GM12801 (cell line): ENCODE results near the gene VTCN1.

Source experiments
- TF ChIP-seq, protein P1 (sequence below): IDR thresholded peaks from one replicate; pipeline ENCODE4 v1.5.1; 2011; ENCODE audit warnings: control low read depth; ENCODE audit not compliant: insufficient read length; ENCODE audit errors: extremely low read depth

VTCN1 gene

DNA sequence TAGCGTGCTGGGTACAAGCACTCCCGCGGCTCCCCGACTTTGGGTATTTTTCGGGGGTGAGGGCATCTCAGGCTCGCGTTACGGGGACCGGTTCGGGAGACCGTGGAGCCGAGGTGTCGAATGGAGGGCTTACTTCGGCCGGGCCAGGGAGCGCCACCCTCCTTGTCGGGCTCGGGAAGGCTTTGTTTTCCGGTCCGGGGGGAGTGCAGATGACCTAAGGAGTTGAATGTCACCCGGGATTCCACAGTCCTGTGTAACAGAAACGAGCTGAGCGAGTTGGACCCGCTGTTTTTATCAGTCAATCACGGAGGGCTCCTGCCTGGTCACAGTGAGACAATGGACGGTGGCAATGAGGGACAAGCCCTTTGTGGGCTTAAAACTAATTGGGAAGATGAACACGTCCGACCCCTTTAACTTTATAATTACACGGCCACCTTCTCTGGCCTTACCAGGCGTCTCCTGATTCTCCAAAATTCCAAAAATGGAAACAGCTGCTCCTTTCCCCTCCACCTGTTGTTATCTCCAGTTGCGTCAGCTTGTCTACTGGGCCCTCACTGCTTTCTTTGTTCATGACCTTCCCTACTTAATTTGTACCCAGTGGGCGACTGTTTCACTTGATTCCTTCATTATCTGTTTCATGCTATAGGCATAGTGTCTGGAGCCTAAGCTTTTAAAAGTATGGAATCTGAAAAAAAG is 88.2 kb downstream of the VTCN1 start:
- TF ChIP-seq, protein P1, sequence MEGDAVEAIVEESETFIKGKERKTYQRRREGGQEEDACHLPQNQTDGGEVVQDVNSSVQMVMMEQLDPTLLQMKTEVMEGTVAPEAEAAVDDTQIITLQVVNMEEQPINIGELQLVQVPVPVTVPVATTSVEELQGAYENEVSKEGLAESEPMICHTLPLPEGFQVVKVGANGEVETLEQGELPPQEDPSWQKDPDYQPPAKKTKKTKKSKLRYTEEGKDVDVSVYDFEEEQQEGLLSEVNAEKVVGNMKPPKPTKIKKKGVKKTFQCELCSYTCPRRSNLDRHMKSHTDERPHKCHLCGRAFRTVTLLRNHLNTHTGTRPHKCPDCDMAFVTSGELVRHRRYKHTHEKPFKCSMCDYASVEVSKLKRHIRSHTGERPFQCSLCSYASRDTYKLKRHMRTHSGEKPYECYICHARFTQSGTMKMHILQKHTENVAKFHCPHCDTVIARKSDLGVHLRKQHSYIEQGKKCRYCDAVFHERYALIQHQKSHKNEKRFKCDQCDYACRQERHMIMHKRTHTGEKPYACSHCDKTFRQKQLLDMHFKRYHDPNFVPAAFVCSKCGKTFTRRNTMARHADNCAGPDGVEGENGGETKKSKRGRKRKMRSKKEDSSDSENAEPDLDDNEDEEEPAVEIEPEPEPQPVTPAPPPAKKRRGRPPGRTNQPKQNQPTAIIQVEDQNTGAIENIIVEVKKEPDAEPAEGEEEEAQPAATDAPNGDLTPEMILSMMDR, result no peak

DNA sequence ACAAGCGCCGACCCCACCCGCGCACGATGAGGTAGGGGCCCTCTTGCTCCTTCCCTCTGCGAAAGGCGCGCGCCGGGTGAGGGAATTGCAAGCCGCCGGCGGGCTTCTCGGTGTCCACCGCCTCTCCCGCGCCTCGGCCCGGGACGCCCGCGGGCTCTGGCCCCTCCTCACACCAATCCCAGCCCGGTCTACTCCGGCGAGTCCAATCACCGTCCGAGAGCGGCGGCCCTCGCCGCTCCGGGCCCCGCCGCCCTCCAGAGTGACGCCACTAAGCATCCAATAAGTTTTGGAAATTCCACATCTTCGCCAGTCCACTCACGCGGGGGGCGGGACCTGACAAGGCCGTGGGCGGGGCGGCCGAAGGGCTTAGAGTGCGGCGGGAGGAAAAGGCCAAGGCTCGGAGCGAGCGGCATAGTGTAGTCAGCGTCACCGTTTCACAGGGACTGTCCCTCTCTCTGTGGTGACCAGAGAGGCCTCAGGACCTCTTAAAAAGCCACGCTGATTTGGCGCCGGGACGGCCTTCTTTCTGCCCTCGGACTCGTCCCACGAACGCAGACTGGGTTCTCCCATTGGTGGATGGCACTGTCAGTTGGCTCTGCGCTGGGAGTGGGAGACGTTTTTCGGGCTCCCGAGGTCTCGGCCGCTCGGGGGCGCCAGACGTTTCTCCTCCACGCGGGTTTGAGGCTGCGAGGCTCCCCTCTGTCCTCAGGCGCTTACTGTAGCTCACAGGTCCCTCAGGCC is 89.0 kb downstream of the VTCN1 start, which contains the start of gene TRIM45:
Gene TRIM45, minus strand, starts transcription at position 161 of the 741 bp plus-strand sequence. CDS start 548 bp downstream, outside the sequence.
- TF ChIP-seq, protein P1, result no peak

DNA sequence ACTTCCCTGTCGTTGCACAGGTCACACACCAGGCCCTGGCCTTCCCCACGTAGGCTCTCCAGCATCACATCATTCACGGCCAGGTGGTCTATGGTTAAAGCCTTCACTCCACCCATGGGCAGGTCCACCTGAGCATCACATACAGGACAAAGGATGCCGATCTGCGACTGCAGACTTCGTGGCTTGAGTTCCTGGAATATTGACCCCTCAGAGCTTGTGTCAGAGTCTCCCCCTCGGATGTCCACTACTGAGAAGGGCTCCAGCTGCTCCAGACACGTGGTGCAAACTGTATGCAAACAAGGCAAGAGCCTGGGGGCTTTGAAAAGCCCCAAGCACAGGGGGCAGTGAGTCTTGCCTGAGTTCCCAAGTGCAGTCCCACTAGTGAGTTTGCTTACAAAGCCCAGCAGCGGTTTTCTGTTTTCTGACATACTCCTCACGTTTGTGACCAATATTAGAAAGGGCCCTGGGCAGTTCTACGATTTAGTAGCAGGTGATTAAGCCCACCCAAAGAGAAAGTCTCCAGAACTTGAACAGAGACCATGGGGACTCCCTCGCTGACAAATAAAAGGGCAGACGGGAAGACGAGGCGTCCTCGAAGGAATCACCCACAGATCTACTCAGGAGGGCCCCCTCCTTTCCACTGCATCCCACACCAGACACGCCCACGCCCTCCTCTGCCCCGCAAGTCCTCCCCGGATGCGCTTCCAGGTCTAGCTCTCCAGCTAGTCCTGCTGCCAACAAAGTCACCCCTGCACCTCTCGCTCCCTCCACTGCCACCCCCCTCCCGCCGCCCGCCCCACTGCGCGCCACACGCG is 89.7 kb downstream of the VTCN1 start:
- TF ChIP-seq, protein P1, result no peak

DNA sequence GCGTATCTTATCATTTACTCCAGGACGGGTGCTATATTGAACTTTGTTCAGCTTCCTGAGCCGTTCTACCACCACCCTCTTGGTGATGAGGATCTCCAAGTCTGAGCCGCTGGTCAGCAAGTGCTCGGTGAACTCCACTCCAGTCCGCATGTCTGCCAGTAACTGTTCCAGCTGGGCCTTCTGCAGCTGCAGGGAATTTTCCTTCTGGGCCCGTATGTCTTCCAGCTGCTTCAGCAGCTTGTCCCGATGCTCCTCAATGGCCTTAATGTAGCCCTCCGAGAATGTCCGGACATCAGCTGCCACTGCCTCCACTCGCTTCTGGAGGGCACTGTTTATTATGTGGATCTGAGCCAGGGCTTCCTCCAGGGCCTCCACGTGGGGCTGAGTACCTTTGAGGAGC is 92.6 kb downstream of the VTCN1 start:
- TF ChIP-seq, protein P1, result no peak

DNA sequence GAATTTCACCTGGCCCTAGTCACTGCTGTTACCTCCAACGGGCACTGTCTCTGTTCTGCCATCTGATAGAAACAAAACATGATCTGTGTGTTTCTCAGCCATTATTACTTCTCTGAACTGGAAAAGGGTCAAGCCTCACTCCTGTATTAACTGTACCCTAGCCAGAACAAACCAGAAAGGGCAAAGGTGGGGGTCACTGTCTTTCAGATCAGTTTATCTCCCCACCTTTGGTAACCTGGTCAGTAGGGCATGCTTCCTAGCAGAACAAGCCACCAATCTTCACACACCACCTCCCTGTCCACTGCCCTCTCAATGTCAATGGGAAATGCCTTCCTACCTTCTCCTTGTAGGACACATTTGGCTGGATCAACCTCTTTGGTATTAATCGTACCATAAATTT is 93.0 kb downstream of the VTCN1 start:
- TF ChIP-seq, protein P1, result no peak

DNA sequence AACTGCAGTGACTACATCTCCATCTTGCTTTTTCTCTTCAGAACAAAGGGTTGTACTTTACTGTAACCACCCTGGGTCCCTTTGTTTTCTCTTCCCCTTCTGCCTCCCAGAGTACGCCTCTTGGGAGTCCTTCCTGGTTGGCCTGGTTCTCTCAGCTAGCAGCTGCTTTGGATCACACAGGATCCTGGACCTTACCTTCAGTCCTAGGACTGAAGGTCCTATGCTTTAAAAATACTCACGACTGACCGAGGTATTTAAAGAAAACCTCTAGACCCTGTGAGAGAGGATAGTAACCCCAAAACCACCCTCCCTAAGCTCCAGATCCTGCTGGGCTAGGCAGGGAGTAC is 94.0 kb downstream of the VTCN1 start:
- TF ChIP-seq, protein P1, result no peak

DNA sequence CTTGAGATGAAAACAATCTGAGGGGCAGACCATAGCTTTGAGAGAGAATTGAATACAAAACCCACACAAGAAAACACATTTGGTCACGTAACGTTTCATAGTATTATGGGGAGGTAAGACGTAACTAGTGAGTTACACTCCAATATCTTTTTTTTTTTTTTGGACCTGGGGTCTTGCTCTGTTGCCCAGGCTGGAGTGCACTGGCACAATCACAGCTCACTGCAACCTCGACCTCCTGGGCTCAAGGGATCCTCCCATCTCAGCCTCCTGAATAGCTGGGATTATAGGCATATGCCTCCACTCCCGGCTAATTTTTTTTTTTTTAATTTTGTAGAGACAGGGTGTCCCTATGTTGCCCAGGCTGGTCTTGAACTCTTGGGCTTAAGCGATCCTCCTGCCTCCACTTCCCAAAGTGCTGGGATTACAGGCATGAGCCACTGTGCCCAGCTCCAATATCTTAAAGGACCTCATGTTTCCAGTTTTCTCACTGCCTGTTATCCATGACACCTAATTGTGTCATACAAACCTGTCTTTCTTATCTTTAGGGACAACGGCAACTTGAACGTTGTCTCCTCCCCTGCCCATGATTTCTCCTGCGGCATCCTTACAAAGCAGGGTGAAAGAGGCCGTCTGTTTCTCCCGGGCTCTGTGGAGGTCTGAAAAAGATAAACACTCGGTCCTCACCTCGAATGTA is 94.5 kb downstream of the VTCN1 start:
- TF ChIP-seq, protein P1, result no peak
